ENCODE measurements around the gene ABHD8. TPM values are rescaled to one million over a fixed set of nuclear protein-coding genes. Genes with fewer than 3 reads are reported as not detected.
A peak's percentile ranks its signal among the peaks of the same experiment; 100 is the strongest.

The ABHD8 gene
- total and polyA plus RNA-seq, 2 of the 13 experiments (the other 11 are each of a cell fraction or from before 2014, with no cell fraction given): 6.3 to 7.2 TPM

DNA sequence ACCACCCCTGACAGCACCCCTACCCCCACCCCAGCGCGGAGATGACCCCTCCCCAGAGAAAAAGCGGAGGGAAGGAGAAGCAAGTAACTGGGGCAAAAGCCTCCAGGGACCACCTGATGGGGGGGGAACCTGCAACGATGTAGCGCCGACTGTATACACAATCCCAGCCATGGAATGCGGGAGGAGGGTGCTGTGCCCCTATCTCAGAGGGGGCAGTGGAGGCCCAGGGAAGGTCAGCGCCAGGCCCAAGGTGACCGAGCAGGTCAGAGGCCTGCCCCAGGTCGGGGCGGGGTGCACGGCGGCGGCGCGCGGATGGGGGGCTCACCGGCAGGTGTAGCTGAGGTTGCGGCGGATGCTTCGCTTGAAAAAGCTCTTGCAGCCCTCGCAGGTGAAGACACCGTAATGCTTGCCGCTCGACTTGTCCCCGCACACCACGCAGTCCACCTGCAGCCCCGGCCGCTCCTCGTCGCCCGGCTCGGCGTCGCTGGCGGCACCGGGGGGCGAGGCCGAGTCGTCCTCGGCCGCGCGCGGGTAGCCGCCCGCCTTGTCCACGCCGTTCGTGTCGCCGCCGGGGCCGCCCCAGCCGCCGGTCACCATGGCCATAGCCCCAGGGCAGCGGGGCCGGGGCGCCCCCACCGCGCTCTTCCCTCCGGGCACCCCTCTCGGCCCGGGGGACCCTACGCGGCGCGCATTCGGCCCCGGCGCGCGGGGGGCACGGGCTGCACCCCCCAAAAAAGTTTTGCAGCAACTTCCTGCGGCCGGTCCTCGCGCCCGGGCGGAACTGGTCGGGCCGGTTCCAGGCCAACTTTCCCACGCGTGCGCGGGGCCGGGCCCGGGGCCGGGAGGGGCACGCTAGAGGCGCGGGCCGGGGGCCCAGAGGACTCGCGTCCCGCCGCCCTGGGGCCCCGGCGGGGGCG is 58.3 kb downstream of the ABHD8 start (continued):
- TF ChIP-seq, protein P1, sequence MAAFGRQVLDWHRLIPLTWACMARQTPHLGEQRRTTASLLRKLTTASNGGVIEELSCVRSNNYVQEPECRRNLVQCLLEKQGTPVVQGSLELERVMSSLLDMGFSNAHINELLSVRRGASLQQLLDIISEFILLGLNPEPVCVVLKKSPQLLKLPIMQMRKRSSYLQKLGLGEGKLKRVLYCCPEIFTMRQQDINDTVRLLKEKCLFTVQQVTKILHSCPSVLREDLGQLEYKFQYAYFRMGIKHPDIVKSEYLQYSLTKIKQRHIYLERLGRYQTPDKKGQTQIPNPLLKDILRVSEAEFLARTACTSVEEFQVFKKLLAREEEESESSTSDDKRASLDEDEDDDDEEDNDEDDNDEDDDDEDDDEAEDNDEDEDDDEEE (CRISPR knock-in tag; IDR thresholded peaks at IDR 0.05): 0 out of 2 replicates have a peak, but pooled peaks have one; percentile 22
- peak; percentile 93 for TF ChIP-seq ZMYM3 (CRISPR knock-in tag; IDR thresholded peaks at IDR 0.05)
- peak; percentile 74; the same call in 1 of the 2 replicates for TF ChIP-seq ZNF468 (CRISPR knock-in tag; IDR thresholded peaks at IDR 0.05)
- peak; percentile 20; the same call in 1 of the 2 replicates for TF ChIP-seq DPF2 (CRISPR knock-in tag; IDR thresholded peaks at IDR 0.05; ENCODE audit: borderline replicate concordance, low read depth)
- TF ChIP-seq ATF7 (IDR thresholded peaks at IDR 0.05): no peak
- peak; percentile 49; the same call in 1 of the 2 replicates for TF ChIP-seq ATF7 (CRISPR knock-in tag; IDR thresholded peaks at IDR 0.05)
- TF ChIP-seq RFXANK (CRISPR knock-in tag; IDR thresholded peaks at IDR 0.05): no peak
- TF ChIP-seq CENPT (CRISPR knock-in tag; IDR thresholded peaks at IDR 0.05; ENCODE audit: low read depth): no peak
- TF ChIP-seq AGO2 (optimal IDR thresholded peaks at IDR 0.05; ENCODE audit: low read depth, low read length): peak; percentile 88
- peak; percentile 86; the same call in 1 of the 2 replicates for TF ChIP-seq ADNP (CRISPR knock-in tag; IDR thresholded peaks at IDR 0.05)
- no peak for TF ChIP-seq RBM39 (IDR thresholded peaks at IDR 0.05; ENCODE audit: low read depth, low read length, poor library complexity, severe bottlenecking)
- TF ChIP-seq ESRRA (CRISPR knock-in tag; IDR thresholded peaks at IDR 0.05; ENCODE audit: low read depth): peak; percentile 72
- TF ChIP-seq ZNF224 (CRISPR knock-in tag; IDR thresholded peaks at IDR 0.05): no peak
- no peak for TF ChIP-seq NFE2L1 (CRISPR knock-in tag; IDR thresholded peaks at IDR 0.05; ENCODE audit: borderline replicate concordance)
- TF ChIP-seq ZNF558 (CRISPR knock-in tag; IDR thresholded peaks at IDR 0.05; ENCODE audit: borderline replicate concordance): 0 out of 2 replicates have a peak, but pooled peaks have one; percentile 3
- peak; percentile 37; the same call in 1 of the 2 replicates for TF ChIP-seq ZNF263 (CRISPR knock-in tag; IDR thresholded peaks at IDR 0.05)
- 0 out of 2 replicates have a peak, but pooled peaks have one; percentile 34 for TF ChIP-seq TMF1 (CRISPR knock-in tag; IDR thresholded peaks at IDR 0.05; ENCODE audit: low read depth)
- peak; percentile 34; the same call in 1 of the 2 replicates for TF ChIP-seq ZNF816 (CRISPR knock-in tag; IDR thresholded peaks at IDR 0.05; ENCODE audit: borderline replicate concordance)
- no peak for TF ChIP-seq ZNF674 (CRISPR knock-in tag; IDR thresholded peaks at IDR 0.05; ENCODE audit: low read depth)
- 0 out of 2 replicates have a peak, but pooled peaks have one; percentile 39 for TF ChIP-seq POLR2G (IDR thresholded peaks at IDR 0.05; ENCODE audit: low read depth, low read length)
- TF ChIP-seq NFIC (IDR thresholded peaks at IDR 0.05; ENCODE audit: low read length): peak; percentile 10; the same call in 1 of the 2 replicates
- TF ChIP-seq ZFX (CRISPR knock-in tag; IDR thresholded peaks at IDR 0.05; ENCODE audit: low read depth): peak; percentile 62
- 0 out of 2 replicates have a peak, but pooled peaks have one; percentile 24 for TF ChIP-seq ZNF782 (CRISPR knock-in tag; IDR thresholded peaks at IDR 0.05; ENCODE audit: borderline replicate concordance)
- no peak for TF ChIP-seq MAFG (CRISPR knock-in tag; IDR thresholded peaks at IDR 0.05)
- TF ChIP-seq ZNF552 (CRISPR knock-in tag; IDR thresholded peaks at IDR 0.05; ENCODE audit: borderline replicate concordance): no peak
- TF ChIP-seq ZC3H13 (CRISPR knock-in tag; IDR thresholded peaks at IDR 0.05): peak; percentile 39; the same call in 1 of the 2 replicates
- TF ChIP-seq ZNF614 (CRISPR knock-in tag; IDR thresholded peaks at IDR 0.05; ENCODE audit: borderline replicate concordance): no peak
- TF ChIP-seq SP1 (IDR thresholded peaks at IDR 0.05): no peak
- no peak for TF ChIP-seq SP1 (CRISPR knock-in tag; IDR thresholded peaks at IDR 0.05)
- TF ChIP-seq ZNF530 (CRISPR knock-in tag; IDR thresholded peaks at IDR 0.05; ENCODE audit: low read depth): 0 out of 2 replicates have a peak, but pooled peaks have one; percentile 43
- TF ChIP-seq TEAD2 (CRISPR knock-in tag; IDR thresholded peaks at IDR 0.05): no peak
- no peak for TF ChIP-seq RARG (CRISPR knock-in tag; IDR thresholded peaks at IDR 0.05; ENCODE audit: low read depth)
